Thoracic aorta (tissue), 2 donors: ENCODE measurements around the gene PET100. TPM values are rescaled to one million over a fixed set of nuclear protein-coding genes. Genes with fewer than 3 reads are reported as not detected.

Experiments used
- ATAC-seq: fragments of 150-250 bp; one replicate; pipeline ENCODE4 v1.8.0; 2017; ENCODE audit warnings: low read depth; ENCODE audit not compliant: insufficient number of reproducible peaks, low FRiP score
- DNase-seq: peaks from one replicate; pipeline ENCODE4 v3.0.0-alpha.2; 2020; ENCODE audit warnings: low spot score
- H3K27ac ChIP-seq, 2 donors: fragments of 200-600 bp; sonication (generic); 1 replicate in 1 of 2; 2 replicates in 1 of 2; pipeline ENCODE4 v1.5.1; 2016; ENCODE audit warnings: mild to moderate bottlenecking in 2 of 2, moderate library complexity in 2 of 2
- H3K27me3 ChIP-seq: fragments of 200-600 bp; sonication (generic); replicated peaks from 2 replicates; pipeline ENCODE4 v1.6.0; 2016; ENCODE audit warnings: mild to moderate bottlenecking; ENCODE audit not compliant: insufficient read depth
- H3K36me3 ChIP-seq: fragments of 200-600 bp; sonication (generic); one replicate; pipeline ENCODE4 v1.5.1; 2016
- H3K4me1 ChIP-seq, 2 donors: fragments of 200-600 bp; sonication (generic); 1 replicate in 1 of 2; 2 replicates in 1 of 2; pipeline versions ENCODE4 v1.5.1 to v1.6.0; 2016; ENCODE audit warnings: low read depth in 2 of 2, mild to moderate bottlenecking in 1 of 2; ENCODE audit not compliant: control insufficient read depth in 1 of 2
- H3K4me3 ChIP-seq: fragments of 200-600 bp; sonication (generic); 2 replicates; pipeline ENCODE4 v1.5.1; 2016; ENCODE audit warnings: mild to moderate bottlenecking
- H3K9me3 ChIP-seq: fragments of 200-600 bp; sonication (generic); 2 replicates; pipeline ENCODE4 v1.5.1; 2016
- CTCF ChIP-seq: fragments of 200-600 bp; sonication (generic); IDR thresholded peaks from one replicate; pipeline ENCODE4 v1.5.1; 2019; ENCODE audit warnings: antibody characterized with exemption
- total RNA-seq, 2 donors: library from RNA; depleted of rRNA; stranded (reverse); fragments of >200 nt; gene quantifications; one replicate each; pipeline versions ENCODE4 v1.1.0 to v1.2.3, GENCODE V29; 2016

Gene PET100
- total RNA-seq, 2 donors from 2014 or later = 4.5 to 11.9 TPM

DNA sequence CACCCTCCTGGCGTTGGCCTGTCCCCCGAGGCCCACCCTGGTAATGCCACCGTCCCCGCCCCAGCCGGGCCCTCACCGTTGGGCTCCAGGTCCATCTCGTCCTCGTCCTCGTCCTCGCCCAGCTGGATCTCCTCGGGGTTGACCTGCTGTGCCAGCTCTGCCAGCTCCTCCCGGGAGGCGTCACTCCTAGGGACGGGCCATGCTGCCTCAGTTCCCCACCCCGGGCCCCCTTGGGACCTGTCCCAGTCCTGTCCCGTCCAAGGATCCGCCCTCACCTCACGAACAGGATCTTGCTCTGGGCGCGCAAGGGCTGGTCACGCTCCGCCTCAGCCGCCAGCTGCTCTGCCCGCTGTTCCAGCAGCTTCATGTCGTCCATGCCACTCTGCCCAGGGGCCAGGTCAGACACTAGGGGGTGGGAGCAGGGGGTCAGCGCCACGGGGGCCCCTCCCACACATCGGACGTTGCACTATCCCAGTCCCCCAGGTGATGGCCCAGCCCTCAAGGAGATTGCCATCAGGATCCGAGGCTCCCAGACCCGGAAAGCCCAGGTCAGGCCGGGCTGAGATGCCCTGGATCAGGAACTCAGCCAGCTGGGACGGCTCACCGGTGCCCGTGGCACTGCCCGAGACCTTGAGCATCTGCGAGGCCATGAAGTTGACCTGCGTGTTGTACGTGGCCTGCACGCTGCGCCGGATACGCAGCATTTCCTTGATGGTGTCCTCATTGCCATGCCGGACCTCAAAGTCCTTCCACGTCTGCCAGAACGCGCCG, 9.7 kb upstream of the PET100 start:
- H3K36me3 ChIP-seq = peaks cover 46% of the 10 kb centered on the region
- DNase-seq (no peak), ATAC-seq (no peak)
- H3K9me3 ChIP-seq = no peaks in the 10 kb centered on the region
- no peaks in the 10 kb centered on the region for H3K27me3 ChIP-seq
- no peak overlapping the region for H3K27ac ChIP-seq
- no peak for TF ChIP-seq CTCF
- no peak overlapping the region for H3K4me3 ChIP-seq
- no peaks in the 10 kb centered on the region for H3K4me1 ChIP-seq

GRCh38 chr19:7620442-7621412, 8.9 kb upstream of the PET100 start:
- Histone ChIP-seq H3K4me1 (no peaks in the 10 kb centered on the region), H3K27me3 (no peaks in the 10 kb centered on the region), H3K9me3 (no peaks in the 10 kb centered on the region), H3K27ac (no peak overlapping the region), H3K4me3 (no peak overlapping the region), H3K36me3 (peaks cover 48% of the 10 kb centered on the region)
- TF ChIP-seq CTCF = no peak
- no peak for DNase-seq
- no peak for ATAC-seq

GRCh38 chr19:7622933-7623685, 6.5 kb upstream of the PET100 start:
- Histone ChIP-seq H3K36me3 (peaks cover 52% of the 10 kb centered on the region), H3K27me3 (no peaks in the 10 kb centered on the region), H3K27ac (no peak overlapping the region), H3K4me1 (peaks cover 5 to 7% of the 10 kb centered on the region in 2 donors), H3K9me3 (no peaks in the 10 kb centered on the region), H3K4me3 (no peak overlapping the region)
- no peak for TF ChIP-seq CTCF
- no peak for DNase-seq
- ATAC-seq = no peak

DNA sequence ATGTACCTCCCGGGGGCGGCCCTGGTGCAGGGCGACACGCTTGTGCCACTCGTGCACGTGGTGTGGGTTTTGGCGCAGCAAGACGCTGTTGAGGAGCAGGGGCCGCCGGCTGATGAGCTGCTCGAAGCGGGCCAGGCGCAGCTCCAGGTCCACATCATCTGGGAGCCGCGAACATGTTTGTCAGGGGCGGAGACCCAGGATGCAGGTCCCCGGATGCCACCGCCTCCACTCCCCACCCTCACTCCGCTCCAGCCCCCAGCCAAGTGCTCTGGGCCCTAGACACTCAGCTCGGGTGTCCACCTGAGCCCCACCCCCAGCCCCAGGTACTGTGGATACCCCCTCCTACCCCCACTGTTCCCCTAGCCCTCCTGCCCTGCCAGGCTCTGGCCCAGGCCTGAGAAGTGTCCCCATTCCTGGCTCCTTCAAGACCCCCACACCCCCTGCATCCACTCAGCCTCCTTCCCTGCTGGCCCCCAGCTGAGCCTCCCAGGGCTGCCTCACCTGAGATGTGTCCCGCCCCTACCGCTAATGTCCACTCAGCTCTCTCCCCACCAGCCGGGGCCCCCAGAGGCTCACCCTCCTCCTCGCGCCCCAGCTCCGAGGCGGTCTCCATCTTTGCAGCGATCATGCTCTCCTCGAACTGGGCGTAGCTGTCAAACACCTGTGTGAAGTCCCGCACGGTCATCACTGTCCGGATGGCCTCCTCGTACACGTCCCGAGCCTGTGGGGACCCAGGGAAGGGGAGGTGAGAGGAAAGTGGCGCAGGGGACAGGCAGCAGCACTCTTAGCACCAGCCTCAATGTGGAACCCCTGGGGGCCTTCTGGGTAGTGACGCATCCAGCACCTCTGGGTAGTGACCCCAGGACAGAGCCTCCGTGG, 5.6 kb upstream of the PET100 start:
- DNase-seq (no peak), ATAC-seq (no peak)
- no peak for TF ChIP-seq CTCF
- peaks cover 12 to 15% of the 10 kb centered on the region in 2 donors for H3K4me1 ChIP-seq
- no peak overlapping the region for H3K27ac ChIP-seq
- H3K36me3 ChIP-seq = peaks cover 52% of the 10 kb centered on the region
- H3K4me3 ChIP-seq = no peak overlapping the region
- no peaks in the 10 kb centered on the region for H3K27me3 ChIP-seq
- no peaks in the 10 kb centered on the region for H3K9me3 ChIP-seq
